GM12878 (cell line): ENCODE measurements around the gene C3AR1.

Experiments
- DPF2 ChIP-seq: fragments of 450-650 bp; IDR thresholded peaks from 2 replicates; pipeline ENCODE4 v1.6.1; 2017; ENCODE audit warnings: mild to moderate bottlenecking
- MAX ChIP-seq: IDR thresholded peaks from 2 replicates; pipeline ENCODE4 v1.6.1; 2012; ENCODE audit warnings: low read depth, low read length, improper control_type of control experiment
- NFYA ChIP-seq: IDR thresholded peaks from 2 replicates; pipeline ENCODE4 v1.6.1; 2011; ENCODE audit warnings: low read depth, mild to moderate bottlenecking, low read length, improper control_type of control experiment, borderline replicate concordance
- NR2C2 ChIP-seq: IDR thresholded peaks from 2 replicates; pipeline ENCODE4 v1.6.1; 2011; ENCODE audit warnings: borderline replicate concordance, low read depth; ENCODE audit not compliant: control insufficient read depth, insufficient read length
- SP1 ChIP-seq: IDR thresholded peaks from one replicate; pipeline ENCODE4 v1.6.1; 2011; ENCODE audit warnings: low read depth, low read length
- SUPT20H ChIP-seq: IDR thresholded peaks from 2 replicates; pipeline ENCODE4 v1.6.1; 2011; ENCODE audit warnings: low read depth, mild to moderate bottlenecking, low read length, moderate library complexity, borderline replicate concordance; ENCODE audit not compliant: control insufficient read depth
- TAF1 ChIP-seq: IDR thresholded peaks from 2 replicates; pipeline ENCODE4 v1.6.1; 2011; ENCODE audit warnings: mild to moderate bottlenecking, low read depth, low read length, borderline replicate concordance
- TCF7 ChIP-seq: IDR thresholded peaks from 2 replicates; pipeline ENCODE4 v1.6.1; 2014; ENCODE audit warnings: antibody characterized with exemption, borderline replicate concordance
- TF ChIP-seq, protein P1 (sequence below): fragments of 450-650 bp; IDR thresholded peaks from 2 replicates; pipeline ENCODE4 v1.6.1; 2017; ENCODE audit warnings: antibody characterized with exemption, mild to moderate bottlenecking, moderate library complexity

- TF ChIP-seq TAF1 (no peak), NFYA (no peak), MAX (no peak), TCF7 (no peak), NR2C2 (no peak), SUPT20H (no peak), SP1 (no peak), DPF2 (no peak)
- TF ChIP-seq, protein P1, sequence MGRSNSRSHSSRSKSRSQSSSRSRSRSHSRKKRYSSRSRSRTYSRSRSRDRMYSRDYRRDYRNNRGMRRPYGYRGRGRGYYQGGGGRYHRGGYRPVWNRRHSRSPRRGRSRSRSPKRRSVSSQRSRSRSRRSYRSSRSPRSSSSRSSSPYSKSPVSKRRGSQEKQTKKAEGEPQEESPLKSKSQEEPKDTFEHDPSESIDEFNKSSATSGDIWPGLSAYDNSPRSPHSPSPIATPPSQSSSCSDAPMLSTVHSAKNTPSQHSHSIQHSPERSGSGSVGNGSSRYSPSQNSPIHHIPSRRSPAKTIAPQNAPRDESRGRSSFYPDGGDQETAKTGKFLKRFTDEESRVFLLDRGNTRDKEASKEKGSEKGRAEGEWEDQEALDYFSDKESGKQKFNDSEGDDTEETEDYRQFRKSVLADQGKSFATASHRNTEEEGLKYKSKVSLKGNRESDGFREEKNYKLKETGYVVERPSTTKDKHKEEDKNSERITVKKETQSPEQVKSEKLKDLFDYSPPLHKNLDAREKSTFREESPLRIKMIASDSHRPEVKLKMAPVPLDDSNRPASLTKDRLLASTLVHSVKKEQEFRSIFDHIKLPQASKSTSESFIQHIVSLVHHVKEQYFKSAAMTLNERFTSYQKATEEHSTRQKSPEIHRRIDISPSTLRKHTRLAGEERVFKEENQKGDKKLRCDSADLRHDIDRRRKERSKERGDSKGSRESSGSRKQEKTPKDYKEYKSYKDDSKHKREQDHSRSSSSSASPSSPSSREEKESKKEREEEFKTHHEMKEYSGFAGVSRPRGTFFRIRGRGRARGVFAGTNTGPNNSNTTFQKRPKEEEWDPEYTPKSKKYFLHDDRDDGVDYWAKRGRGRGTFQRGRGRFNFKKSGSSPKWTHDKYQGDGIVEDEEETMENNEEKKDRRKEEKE: no peak
Observed at GRCh38 chr12:8033153-8034044, 32.8 kb downstream of the C3AR1 start.
